SK-N-SH (cell line): ENCODE data around the gene AIP. TPM values are rescaled to one million over a fixed set of nuclear protein-coding genes. Genes with fewer than 3 reads are reported as not detected.

Experiments used
- CTCF ChIA-PET: fragments of 300-600, 350-600 bp; formaldehyde crosslinking; extraction: SDS; loops from one replicate; lab custom pipeline; 2021; lab: Yijun Ruan, JAX
- POLR2A ChIA-PET: fragments of 350-600 bp; sonication (Branson Sonifier 250); formaldehyde crosslinking; extraction: SDS; loops from one replicate; lab custom pipeline; 2020; ENCODE audit warnings: antibody characterized with exemption, inconsistent platforms; lab: Yijun Ruan, JAX
- DNase-seq: peaks from one replicate; pipeline ENCODE4 v3.0.0; 2012
- H2AFZ ChIP-seq: fragments of 200-600 bp; sonication (generic); 2 replicates; pipeline ENCODE4 v1.8.1; 2016; ENCODE audit warnings: antibody characterized with exemption, mild to moderate bottlenecking, low read depth
- H3F3A ChIP-seq: fragments of 200-600 bp; sonication (generic); replicated peaks from 2 replicates; pipeline ENCODE3; 2016; ENCODE audit warnings: antibody characterized with exemption, mild to moderate bottlenecking; ENCODE audit not compliant: insufficient read depth
- H3K27ac ChIP-seq, 2 experiments: fragments of 200-500 bp in 1 of 2; fragments of 200-600 bp in 1 of 2; sonication (Bioruptor generic) in 1 of 2; sonication (generic), shearing (Covaris generic) in 1 of 2; 2 replicates each; pipeline versions ENCODE4 v1.5.1 to v1.6.1; 2014 to 2016; ENCODE audit warnings: low read depth in 2 of 2, inconsistent platforms in 1 of 2, low read length in 1 of 2, mild to moderate bottlenecking in 1 of 2, mixed read lengths in 1 of 2
- H3K27me3 ChIP-seq: fragments of 200-600 bp; sonication (generic), shearing (Covaris generic); 2 replicates; pipeline ENCODE4 v1.6.1; 2016; ENCODE audit warnings: mixed run types; ENCODE audit not compliant: insufficient read depth
- H3K36me3 ChIP-seq, 2 experiments: fragments of 200-500 bp in 1 of 2; fragments of 200-600 bp in 1 of 2; sonication (Bioruptor generic) in 1 of 2; sonication (generic) in 1 of 2; replicated peaks in 1 of 2; 2 replicates each; pipeline versions ENCODE3 to v1.5.1; 2014 to 2016; ENCODE audit warnings: low read length in 1 of 2, mild to moderate bottlenecking in 1 of 2; ENCODE audit not compliant: insufficient read depth in 2 of 2, control insufficient read depth in 1 of 2
- H3K4me1 ChIP-seq, 2 experiments: fragments of 200-500 bp in 1 of 2; fragments of 200-600 bp in 1 of 2; sonication (Bioruptor generic) in 1 of 2; sonication (generic), shearing (Covaris generic) in 1 of 2; 2 replicates each; pipeline versions ENCODE4 v1.5.1 to v1.6.1; 2014 to 2016; ENCODE audit warnings: low read depth in 1 of 2, low read length in 1 of 2, mixed run types in 1 of 2; ENCODE audit not compliant: insufficient read depth in 2 of 2, control insufficient read depth in 1 of 2
- H3K4me2 ChIP-seq: fragments of 200-600 bp; sonication (generic), shearing (Covaris generic); 2 replicates; pipeline ENCODE4 v1.6.1; 2017; ENCODE audit warnings: mixed run types
- H3K4me3 ChIP-seq, 2 experiments: fragments of 200-500 bp in 1 of 2; fragments of 200-600 bp in 1 of 2; sonication (Bioruptor generic) in 1 of 2; sonication (generic), shearing (Covaris generic) in 1 of 2; 2 replicates each; pipeline versions ENCODE4 v1.5.1 to v1.8.1; 2014 to 2016; ENCODE audit warnings: low read depth in 2 of 2, inconsistent platforms in 1 of 2, low read length in 1 of 2, mild to moderate bottlenecking in 1 of 2, mixed read lengths in 1 of 2, moderate library complexity in 1 of 2
- H3K79me2 ChIP-seq: fragments of 200-600 bp; sonication (generic); 2 replicates; pipeline ENCODE4 v1.8.1; 2017; ENCODE audit warnings: mild to moderate bottlenecking; ENCODE audit not compliant: insufficient read depth
- H3K9ac ChIP-seq: fragments of 200-600 bp; sonication (generic); 2 replicates; pipeline ENCODE4 v1.6.1; 2017; ENCODE audit warnings: mixed run types
- H3K9me2 ChIP-seq: fragments of 200-600 bp; sonication (generic); 2 replicates; pipeline ENCODE4 v1.6.1; 2017; ENCODE audit warnings: mixed run types
- H3K9me3 ChIP-seq: fragments of 200-600 bp; sonication (generic); 2 replicates; pipeline ENCODE4 v1.6.1; 2017; ENCODE audit warnings: mixed run types, mild to moderate bottlenecking, moderate library complexity
- H4K20me1 ChIP-seq: fragments of 200-600 bp; sonication (generic); 2 replicates; pipeline ENCODE4 v1.6.1; 2017; ENCODE audit warnings: mild to moderate bottlenecking, mixed run types; ENCODE audit not compliant: insufficient read depth
- ELF1 ChIP-seq: IDR thresholded peaks from 2 replicates; pipeline ENCODE4 v1.4.0; 2012
- FOSL2 ChIP-seq: IDR thresholded peaks from 2 replicates; pipeline ENCODE4 v1.4.0; 2012; ENCODE audit warnings: low read depth, mild to moderate bottlenecking, moderate library complexity, borderline replicate concordance
- FOXM1 ChIP-seq: IDR thresholded peaks from 2 replicates; pipeline ENCODE4 v1.4.0; 2012; ENCODE audit warnings: low read depth, mild to moderate bottlenecking
- GABPA ChIP-seq: IDR thresholded peaks from 2 replicates; pipeline ENCODE4 v1.4.0; 2012; ENCODE audit warnings: low read depth, mild to moderate bottlenecking
- GATA2 ChIP-seq: sonication (generic); formaldehyde crosslinking; IDR thresholded peaks from 2 replicates; pipeline ENCODE4 v1.5.0; 2020; ENCODE audit warnings: mild to moderate bottlenecking, missing genetic modification reagents
- JUND ChIP-seq: IDR thresholded peaks from 2 replicates; pipeline ENCODE4 v1.4.0; 2012
- MEF2A ChIP-seq: IDR thresholded peaks from 2 replicates; pipeline ENCODE4 v1.4.0; 2012; ENCODE audit warnings: low read depth, borderline replicate concordance
- NFIC ChIP-seq: IDR thresholded peaks from 2 replicates; pipeline ENCODE4 v1.4.0; 2012; ENCODE audit warnings: borderline replicate concordance
- RFX5 ChIP-seq: IDR thresholded peaks from 2 replicates; pipeline ENCODE4 v1.6.1; 2012; ENCODE audit warnings: mild to moderate bottlenecking, improper control_type of control experiment, low read length
- SIN3A ChIP-seq: IDR thresholded peaks from 2 replicates; pipeline ENCODE4 v1.6.1; 2012; ENCODE audit warnings: low read depth, mild to moderate bottlenecking, low read length, moderate library complexity, borderline replicate concordance
- TAF1 ChIP-seq: IDR thresholded peaks from 2 replicates; pipeline ENCODE4 v1.6.1; 2012; ENCODE audit warnings: low read depth, mild to moderate bottlenecking, low read length, moderate library complexity, borderline replicate concordance
- WGBS: methylation state at CpG from one replicate; pipeline ENCODE4 v1.1.6; 2017; ENCODE audit warnings: low lambda C conversion rate; 5-methylcytosine and 5-hydroxymethylcytosine counted together
- polyA plus RNA-seq, 3 experiments: library from polyadenylated mRNA; depleted of rRNA; stranded (reverse); fragments of >200 nt; gene quantifications; 2 replicates each; pipeline ENCODE4 v1.2.3, GENCODE V29; 2012
- TF ChIP-seq, protein P1 (sequence below): fragments of 150-350 bp; IDR thresholded peaks from 2 replicates; pipeline ENCODE4 v1.6.1; 2017; ENCODE audit warnings: antibody characterized with exemption, low read length, low read depth, borderline replicate concordance
- TF ChIP-seq, protein P2 (sequence below): IDR thresholded peaks from 2 replicates; pipeline ENCODE4 v1.4.0; 2012; ENCODE audit warnings: low read depth
- TF ChIP-seq, protein P3 (sequence below): IDR thresholded peaks from 2 replicates; pipeline ENCODE4; 2012
- TF ChIP-seq, protein P4 (sequence below): IDR thresholded peaks from 2 replicates; pipeline ENCODE4 v1.4.0; 2012; ENCODE audit warnings: low read depth, borderline replicate concordance

Gene AIP
- polyA plus RNA-seq, 1 of the 3 experiments (the other 2 are of a cell fraction): 207 TPM

DNA sequence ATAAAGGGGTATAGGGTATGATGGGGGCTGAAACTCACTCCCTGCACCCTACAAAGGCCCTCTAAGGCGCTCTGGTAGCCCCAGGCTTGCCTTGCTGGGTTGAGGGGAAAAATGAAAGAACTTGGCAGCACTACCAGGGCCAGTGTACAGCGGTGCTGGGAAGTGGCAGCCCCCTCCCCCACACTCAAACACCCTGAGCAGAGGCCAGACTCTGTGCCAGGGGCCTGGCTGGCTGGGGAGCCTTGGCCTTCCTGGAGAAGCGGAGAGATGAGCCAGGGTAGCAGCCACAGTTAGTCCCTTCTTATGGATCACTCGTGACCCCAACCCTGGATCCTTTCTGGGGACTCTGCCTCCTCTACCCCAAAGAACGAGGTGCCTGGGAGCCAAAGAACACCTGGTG lies 16.5 kb upstream of the AIP start:
- no peak for DNase-seq
- peaks cover 7% of the 10 kb centered on the region; the same call in 1 of the 2 replicates for H3K79me2 ChIP-seq
- no peak overlapping the region for H3K9ac ChIP-seq
- H3K9me2 ChIP-seq: no peaks in the 10 kb centered on the region
- no peak overlapping the region; a peak in 1 of 4 replicates for H3K27ac ChIP-seq
- no peak overlapping the region for H3K4me3 ChIP-seq
- H3K4me2 ChIP-seq: 0 out of 2 replicates have a peak overlapping the region, but pooled peaks have one; percentile 4
- ChIA-PET CTCF (interaction anchor here (1.2 kb wide), 1 partner anchor 117 kb away, joined by 3 read pairs; the partner anchor contains the start of gene GSTP1), POLR2A (no interaction called here)
- no peaks in the 10 kb centered on the region for H3K36me3 ChIP-seq
- no peaks in the 10 kb centered on the region for H4K20me1 ChIP-seq
- no peaks in the 10 kb centered on the region for H3K27me3 ChIP-seq
- 93% methylated on average over 5 of the region's 5 CpGs for WGBS
- no peaks in the 10 kb centered on the region for H3K9me3 ChIP-seq
- H3F3A ChIP-seq: peaks cover 13% of the 10 kb centered on the region
- H3K4me1 ChIP-seq: peaks cover 9 to 35% of the 10 kb centered on the region in 2 experiments; a peak in 2 of 4 replicates
- no peak overlapping the region for H2AFZ ChIP-seq
- no peak for TF ChIP-seq RFX5
- TF ChIP-seq, protein P1, sequence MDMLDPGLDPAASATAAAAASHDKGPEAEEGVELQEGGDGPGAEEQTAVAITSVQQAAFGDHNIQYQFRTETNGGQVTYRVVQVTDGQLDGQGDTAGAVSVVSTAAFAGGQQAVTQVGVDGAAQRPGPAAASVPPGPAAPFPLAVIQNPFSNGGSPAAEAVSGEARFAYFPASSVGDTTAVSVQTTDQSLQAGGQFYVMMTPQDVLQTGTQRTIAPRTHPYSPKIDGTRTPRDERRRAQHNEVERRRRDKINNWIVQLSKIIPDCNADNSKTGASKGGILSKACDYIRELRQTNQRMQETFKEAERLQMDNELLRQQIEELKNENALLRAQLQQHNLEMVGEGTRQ: no peak
- TF ChIP-seq GATA2 (CRISPR knock-in tag): no peak
- no peak for TF ChIP-seq TAF1
- no peak for TF ChIP-seq FOSL2
- no peak for TF ChIP-seq ELF1
- no peak for TF ChIP-seq JUND
- TF ChIP-seq GABPA: no peak
- TF ChIP-seq, protein P2, sequence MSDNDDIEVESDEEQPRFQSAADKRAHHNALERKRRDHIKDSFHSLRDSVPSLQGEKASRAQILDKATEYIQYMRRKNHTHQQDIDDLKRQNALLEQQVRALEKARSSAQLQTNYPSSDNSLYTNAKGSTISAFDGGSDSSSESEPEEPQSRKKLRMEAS: no peak
- no peak for TF ChIP-seq NFIC
- TF ChIP-seq FOXM1: no peak
- TF ChIP-seq, protein P3, sequence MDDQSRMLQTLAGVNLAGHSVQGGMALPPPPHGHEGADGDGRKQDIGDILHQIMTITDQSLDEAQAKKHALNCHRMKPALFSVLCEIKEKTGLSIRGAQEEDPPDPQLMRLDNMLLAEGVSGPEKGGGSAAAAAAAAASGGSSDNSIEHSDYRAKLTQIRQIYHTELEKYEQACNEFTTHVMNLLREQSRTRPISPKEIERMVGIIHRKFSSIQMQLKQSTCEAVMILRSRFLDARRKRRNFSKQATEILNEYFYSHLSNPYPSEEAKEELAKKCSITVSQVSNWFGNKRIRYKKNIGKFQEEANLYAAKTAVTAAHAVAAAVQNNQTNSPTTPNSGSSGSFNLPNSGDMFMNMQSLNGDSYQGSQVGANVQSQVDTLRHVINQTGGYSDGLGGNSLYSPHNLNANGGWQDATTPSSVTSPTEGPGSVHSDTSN: no peak
- TF ChIP-seq SIN3A: no peak
- TF ChIP-seq, protein P4, sequence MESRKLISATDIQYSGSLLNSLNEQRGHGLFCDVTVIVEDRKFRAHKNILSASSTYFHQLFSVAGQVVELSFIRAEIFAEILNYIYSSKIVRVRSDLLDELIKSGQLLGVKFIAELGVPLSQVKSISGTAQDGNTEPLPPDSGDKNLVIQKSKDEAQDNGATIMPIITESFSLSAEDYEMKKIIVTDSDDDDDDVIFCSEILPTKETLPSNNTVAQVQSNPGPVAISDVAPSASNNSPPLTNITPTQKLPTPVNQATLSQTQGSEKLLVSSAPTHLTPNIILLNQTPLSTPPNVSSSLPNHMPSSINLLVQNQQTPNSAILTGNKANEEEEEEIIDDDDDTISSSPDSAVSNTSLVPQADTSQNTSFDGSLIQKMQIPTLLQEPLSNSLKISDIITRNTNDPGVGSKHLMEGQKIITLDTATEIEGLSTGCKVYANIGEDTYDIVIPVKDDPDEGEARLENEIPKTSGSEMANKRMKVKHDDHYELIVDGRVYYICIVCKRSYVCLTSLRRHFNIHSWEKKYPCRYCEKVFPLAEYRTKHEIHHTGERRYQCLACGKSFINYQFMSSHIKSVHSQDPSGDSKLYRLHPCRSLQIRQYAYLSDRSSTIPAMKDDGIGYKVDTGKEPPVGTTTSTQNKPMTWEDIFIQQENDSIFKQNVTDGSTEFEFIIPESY: no peak
- no peak for TF ChIP-seq MEF2A
